ENCODE results near the gene USP9X. TPM values are rescaled to one million over a fixed set of nuclear protein-coding genes. Genes with fewer than 3 reads are reported as not detected.
A peak's percentile ranks its signal among the peaks of the same experiment; 100 is the strongest.
"Not testable (repeated sequence)": the region's sequence is repeated elsewhere in the genome, so short reads cannot be mapped to it uniquely, and the experiment has no call there.

USP9X gene
- polyA plus RNA-seq, 1 of the 3 experiments (the other 2 are of a cell fraction): 13.2 TPM

GRCh38 chrX:41115104-41115425 lies 29.8 kb downstream of the USP9X start:
- 2% methylated on average over 4 of the region's 4 CpGs for WGBS (ENCODE audit: low lambda C conversion rate)
- H3K4me2 ChIP-seq; H3K27ac ChIP-seq (ENCODE audit: low read depth in 2 of 2, low read length in 1 of 2); H2AFZ ChIP-seq (ENCODE audit: low read depth); H3K4me3 ChIP-seq (ENCODE audit: low read depth in 2 of 2, low read length in 1 of 2); H3K36me3 ChIP-seq (replicated peaks in 1 of 2; ENCODE audit: control insufficient read depth in 1 of 2, insufficient read depth in 2 of 2, low read length in 1 of 2); H3K9ac ChIP-seq; H3K9me2 ChIP-seq; H3F3A ChIP-seq (replicated peaks; ENCODE audit: insufficient read depth); H3K9me3 ChIP-seq; H3K27me3 ChIP-seq (ENCODE audit: insufficient read depth): not testable (repeated sequence)
- ChIA-PET POLR2A (interaction anchor here (0.7 kb wide), 1 partner anchor 469 kb away, joined by 4 read pairs; no protein-coding TSS in a partner anchor), CTCF (interaction anchor here (0.7 to 2.8 kb wide), 28 partner anchors 8 to 470 kb away, joined by 3 to 29 read pairs (median 4); no protein-coding TSS in a partner anchor)
- TF ChIP-seq SMC3 (IDR thresholded peaks at IDR 0.05; ENCODE audit: low read depth, low read length) (peak; percentile 41), RAD21 (IDR thresholded peaks at IDR 0.05; ENCODE audit: low read length) (peak; percentile 64), CTCF (IDR thresholded peaks at IDR 0.05) (peak; percentile 94)
- peak; percentile 45 for DNase-seq
- Histone ChIP-seq H3K79me2 (ENCODE audit: insufficient read depth) (peaks cover 100% of the 10 kb centered on the region), H3K4me1 (ENCODE audit: control insufficient read depth in 1 of 2, insufficient read depth in 2 of 2, low read depth in 1 of 2, low read length in 1 of 2) (peaks cover under 1 to 16% of the 10 kb centered on the region in 2 experiments), H4K20me1 (ENCODE audit: insufficient read depth) (peaks cover 98% of the 10 kb centered on the region)

- Histone ChIP-seq H3F3A (replicated peaks; ENCODE audit: insufficient read depth) (peaks cover 7% of the 10 kb centered on the region), H3K9me3 (no peaks in the 10 kb centered on the region), H3K9me2 (no peaks in the 10 kb centered on the region), H3K79me2 (ENCODE audit: insufficient read depth) (peaks cover 100% of the 10 kb centered on the region), H4K20me1 (ENCODE audit: insufficient read depth) (peaks cover 98% of the 10 kb centered on the region), H3K4me2 (peak overlapping the region; percentile 42; the same call in 1 of the 2 replicates), H3K27ac (ENCODE audit: low read depth in 2 of 2, low read length in 1 of 2) (peak overlapping the region in 1 of 2 experiments; percentile 19; a peak in 1 of 4 replicates), H3K4me3 (ENCODE audit: low read depth in 2 of 2, low read length in 1 of 2) (no peak overlapping the region), H3K4me1 (ENCODE audit: control insufficient read depth in 1 of 2, insufficient read depth in 2 of 2, low read depth in 1 of 2, low read length in 1 of 2) (peaks cover 0 to 16% of the 10 kb centered on the region in 2 experiments; a peak in 3 of 4 replicates), H3K27me3 (ENCODE audit: insufficient read depth) (no peaks in the 10 kb centered on the region), H3K9ac (no peak overlapping the region), H3K36me3 (replicated peaks in 1 of 2; ENCODE audit: control insufficient read depth in 1 of 2, insufficient read depth in 2 of 2, low read length in 1 of 2) (peaks cover 0 to 5% of the 10 kb centered on the region in 2 experiments), H2AFZ (ENCODE audit: low read depth) (no peak overlapping the region)
- ChIA-PET POLR2A (no interaction called here), CTCF (interaction anchor here (0.9 to 2.8 kb wide), 3 partner anchors 9 to 239 kb away, joined by 3 to 29 read pairs (median 8); no protein-coding TSS in a partner anchor)
- TF ChIP-seq MEF2A (IDR thresholded peaks at IDR 0.05; ENCODE audit: borderline replicate concordance, low read depth): no peak
- TF ChIP-seq USF2 (IDR thresholded peaks at IDR 0.05; ENCODE audit: borderline replicate concordance, low read depth, low read length): no peak
- no peak for TF ChIP-seq YY1 (IDR thresholded peaks at IDR 0.05; ENCODE audit: low read depth)
- no peak for TF ChIP-seq TCF12 (IDR thresholded peaks at IDR 0.05)
- no peak for TF ChIP-seq RFX5 (IDR thresholded peaks at IDR 0.05; ENCODE audit: low read length)
- no peak for TF ChIP-seq RAD21 (IDR thresholded peaks at IDR 0.05; ENCODE audit: low read length)
- no peak for TF ChIP-seq USF1 (IDR thresholded peaks at IDR 0.05; ENCODE audit: borderline replicate concordance, low read depth)
- no peak for TF ChIP-seq REST (IDR thresholded peaks at IDR 0.05; ENCODE audit: low read depth, low read length)
- no peak for TF ChIP-seq POLR2AphosphoS5 (IDR thresholded peaks at IDR 0.05; ENCODE audit: low read depth, low read length)
- TF ChIP-seq EP300 (IDR thresholded peaks at IDR 0.05; ENCODE audit: borderline replicate concordance in 1 of 2, low read depth in 1 of 2, low read length in 1 of 2): no peak
- no peak for DNase-seq
- 89% methylated on average over 4 of the region's 4 CpGs for WGBS (ENCODE audit: low lambda C conversion rate)
Observed at GRCh38 chrX:41116948-41117347, 31.7 kb downstream of the USP9X start.

Measured in SK-N-SH (cell line).